Chondrocyte (in vitro differentiated cells): Measurements from ENCODE around the gene HBS1L. TPM values are rescaled to one million over a fixed set of nuclear protein-coding genes. Genes with fewer than 3 reads are reported as not detected.

Source experiments
- DNase-seq: peaks from one replicate; pipeline ENCODE4 v3.0.0; 2021; ENCODE audit warnings: mixed read lengths, low spot score
- H3K27ac Mint-ChIP-seq: one replicate; pipeline ENCODE4 v1.8.0; 2021; ENCODE audit warnings: mild to moderate bottlenecking, moderate library complexity, mixed read lengths; ENCODE audit not compliant: unreplicated experiment
- H3K27me3 Mint-ChIP-seq: 2 replicates; pipeline ENCODE4 v1.8.0; 2021; ENCODE audit warnings: low read depth, mixed read lengths
- H3K36me3 Mint-ChIP-seq: 2 replicates; pipeline ENCODE4 v1.8.0; 2021; ENCODE audit warnings: low read depth, mixed read lengths
- H3K4me1 Mint-ChIP-seq: 2 replicates; pipeline ENCODE4 v1.8.0; 2021; ENCODE audit warnings: low read depth, mild to moderate bottlenecking, mixed read lengths
- H3K4me3 Mint-ChIP-seq: one replicate; pipeline ENCODE4 v1.8.0; 2021; ENCODE audit warnings: mild to moderate bottlenecking, moderate library complexity, mixed read lengths; ENCODE audit not compliant: unreplicated experiment
- H3K9me3 Mint-ChIP-seq: 2 replicates; pipeline ENCODE4 v1.8.0; 2021; ENCODE audit warnings: low read depth, mixed read lengths
- total RNA-seq: library from RNA; stranded (reverse); gene quantifications from 3 replicates; pipeline ENCODE4 v1.2.1, GENCODE V29; 2021
- TF ChIP-seq, protein P1 (sequence below): fragments of 200-600 bp; sonication (generic); IDR thresholded peaks from 2 replicates; pipeline ENCODE4 v1.5.0; 2021; ENCODE audit warnings: antibody characterized with exemption, mild to moderate bottlenecking, moderate library complexity

Gene HBS1L
- total RNA-seq, 1 donor from 2014 or later = 70.4 TPM

DNA sequence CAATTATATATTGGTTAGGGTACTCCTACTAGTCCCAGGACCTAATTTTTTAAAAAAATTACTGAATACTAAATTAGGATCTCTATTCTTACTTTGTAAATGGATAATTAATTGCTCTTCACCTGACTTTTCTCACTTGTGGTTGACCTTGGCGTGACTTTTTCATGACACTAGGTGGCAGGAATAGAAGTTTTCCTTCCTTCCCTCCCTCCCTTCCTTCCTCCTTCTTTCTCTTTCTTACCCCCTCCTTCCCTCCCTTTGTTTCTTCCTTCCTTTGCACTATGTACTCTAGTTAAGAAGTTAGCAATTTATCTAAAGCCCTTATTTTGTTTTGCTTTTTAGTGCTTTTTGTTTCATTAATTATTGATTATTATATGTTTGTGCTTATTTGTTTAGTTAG, 20.4 kb upstream of the HBS1L start:
- H3K27me3 Mint-ChIP-seq = peaks cover 10% of the 10 kb centered on the region
- TF ChIP-seq, protein P1, sequence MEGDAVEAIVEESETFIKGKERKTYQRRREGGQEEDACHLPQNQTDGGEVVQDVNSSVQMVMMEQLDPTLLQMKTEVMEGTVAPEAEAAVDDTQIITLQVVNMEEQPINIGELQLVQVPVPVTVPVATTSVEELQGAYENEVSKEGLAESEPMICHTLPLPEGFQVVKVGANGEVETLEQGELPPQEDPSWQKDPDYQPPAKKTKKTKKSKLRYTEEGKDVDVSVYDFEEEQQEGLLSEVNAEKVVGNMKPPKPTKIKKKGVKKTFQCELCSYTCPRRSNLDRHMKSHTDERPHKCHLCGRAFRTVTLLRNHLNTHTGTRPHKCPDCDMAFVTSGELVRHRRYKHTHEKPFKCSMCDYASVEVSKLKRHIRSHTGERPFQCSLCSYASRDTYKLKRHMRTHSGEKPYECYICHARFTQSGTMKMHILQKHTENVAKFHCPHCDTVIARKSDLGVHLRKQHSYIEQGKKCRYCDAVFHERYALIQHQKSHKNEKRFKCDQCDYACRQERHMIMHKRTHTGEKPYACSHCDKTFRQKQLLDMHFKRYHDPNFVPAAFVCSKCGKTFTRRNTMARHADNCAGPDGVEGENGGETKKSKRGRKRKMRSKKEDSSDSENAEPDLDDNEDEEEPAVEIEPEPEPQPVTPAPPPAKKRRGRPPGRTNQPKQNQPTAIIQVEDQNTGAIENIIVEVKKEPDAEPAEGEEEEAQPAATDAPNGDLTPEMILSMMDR = no peak
- DNase-seq = no peak
- H3K27ac Mint-ChIP-seq = no peak overlapping the region
- H3K9me3 Mint-ChIP-seq = peaks cover 2% of the 10 kb centered on the region
- H3K4me1 Mint-ChIP-seq = no peaks in the 10 kb centered on the region
- H3K4me3 Mint-ChIP-seq = no peak overlapping the region
- no peaks in the 10 kb centered on the region for H3K36me3 Mint-ChIP-seq

DNA sequence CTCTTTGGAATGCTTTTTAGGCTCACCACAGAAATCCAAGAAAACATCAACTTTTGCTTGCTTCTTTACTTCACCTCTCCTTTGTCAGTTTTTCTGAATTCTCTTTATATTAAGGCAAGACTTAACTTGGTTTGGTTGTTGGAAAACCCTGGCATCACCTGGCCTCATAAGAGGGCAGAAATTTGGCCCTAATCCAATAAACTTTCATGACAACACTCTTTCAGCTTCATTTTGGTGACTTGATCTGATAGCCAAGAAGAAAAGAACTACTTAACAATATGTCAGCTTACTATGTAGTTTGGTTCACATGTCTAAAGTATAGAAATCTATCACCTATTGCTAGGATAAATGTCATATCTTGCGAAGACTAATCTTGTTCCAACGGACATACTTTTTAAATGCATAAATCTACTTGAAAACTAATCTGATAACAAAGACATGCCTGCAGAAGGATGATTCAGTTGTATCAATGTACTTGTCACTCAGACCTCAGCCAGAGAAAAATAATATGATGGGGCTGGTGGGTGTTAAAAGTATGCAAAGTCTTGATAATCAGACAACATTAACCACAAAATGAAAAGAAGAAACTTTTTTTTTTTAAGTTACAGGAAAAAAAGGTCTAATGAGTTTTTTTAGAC, 19.3 kb upstream of the HBS1L start:
- Mint-ChIP-seq H3K4me3 (no peak overlapping the region), H3K27me3 (peaks cover 5% of the 10 kb centered on the region), H3K27ac (no peak overlapping the region), H3K4me1 (no peaks in the 10 kb centered on the region), H3K36me3 (no peaks in the 10 kb centered on the region), H3K9me3 (peaks cover 2% of the 10 kb centered on the region)
- no peak for DNase-seq
- TF ChIP-seq, protein P1 = no peak

DNA sequence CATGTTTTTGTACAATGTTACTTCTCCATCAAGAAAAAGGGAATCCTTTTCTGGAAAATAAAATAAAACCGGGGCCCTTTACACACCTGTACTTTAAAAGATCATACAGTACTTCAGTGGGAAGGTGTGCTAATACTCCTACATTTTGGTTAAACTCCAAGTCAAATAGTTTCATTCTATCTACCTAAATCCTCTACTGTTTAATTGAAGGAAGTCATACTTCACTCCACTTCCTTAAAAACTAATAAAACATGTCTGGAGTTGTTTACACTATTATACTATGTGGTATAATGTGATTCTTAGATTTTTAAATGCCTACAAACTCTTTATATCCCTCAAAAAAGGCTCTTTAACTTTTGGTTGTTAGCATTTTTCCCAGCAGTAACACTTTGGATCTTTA, 18.6 kb upstream of the HBS1L start:
- no peaks in the 10 kb centered on the region for H3K36me3 Mint-ChIP-seq
- DNase-seq = no peak
- peaks cover 2% of the 10 kb centered on the region for H3K9me3 Mint-ChIP-seq
- H3K27me3 Mint-ChIP-seq = peaks cover 4% of the 10 kb centered on the region
- no peaks in the 10 kb centered on the region for H3K4me1 Mint-ChIP-seq
- TF ChIP-seq, protein P1 = no peak
- H3K4me3 Mint-ChIP-seq = no peak overlapping the region
- no peak overlapping the region for H3K27ac Mint-ChIP-seq

DNA sequence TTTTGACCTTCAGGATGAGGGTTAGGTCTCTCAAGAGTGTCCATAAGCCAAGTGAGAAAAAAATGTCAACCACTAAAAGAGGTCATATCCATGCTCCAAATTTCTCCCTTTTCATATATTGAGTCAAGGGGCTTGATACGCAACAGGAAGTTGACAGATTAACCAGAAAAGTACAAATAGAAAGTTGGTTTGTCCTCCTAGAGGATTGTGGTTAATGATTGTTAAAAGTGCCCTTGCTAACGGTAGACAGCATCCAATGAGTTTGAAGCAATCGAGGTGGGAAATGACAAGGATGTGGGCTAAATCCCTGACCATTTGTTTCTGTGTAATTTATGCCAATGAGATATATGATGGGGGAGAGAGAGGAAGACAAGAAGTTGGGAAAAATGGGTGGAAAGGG, 18.1 kb upstream of the HBS1L start:
- Mint-ChIP-seq H3K4me1 (no peaks in the 10 kb centered on the region), H3K9me3 (peaks cover 2% of the 10 kb centered on the region), H3K27ac (no peak overlapping the region), H3K36me3 (no peaks in the 10 kb centered on the region), H3K4me3 (no peak overlapping the region), H3K27me3 (peaks cover 4% of the 10 kb centered on the region)
- DNase-seq = no peak
- TF ChIP-seq, protein P1 = no peak

GRCh38 chr6:135071541-135071940, 16.9 kb upstream of the HBS1L start:
- Mint-ChIP-seq H3K4me1 (no peaks in the 10 kb centered on the region), H3K27me3 (peaks cover 4% of the 10 kb centered on the region), H3K9me3 (no peaks in the 10 kb centered on the region), H3K4me3 (no peak overlapping the region), H3K36me3 (no peaks in the 10 kb centered on the region), H3K27ac (no peak overlapping the region)
- TF ChIP-seq, protein P1 = no peak
- DNase-seq = no peak
